GM06990 (cell line): ENCODE results near the gene PRR20G.

ENCODE experiments used
- DNase-seq: peaks from one replicate; pipeline ENCODE4 v3.0.0-alpha.2; 2011; ENCODE audit not compliant: insufficient read length; ENCODE audit errors: extremely low read depth
- H3K27me3 ChIP-seq: replicated peaks from 2 replicates; pipeline ENCODE4 v1.6.0; 2011; ENCODE audit warnings: low read length; ENCODE audit not compliant: control insufficient read depth, insufficient read depth
- H3K36me3 ChIP-seq: 2 replicates; pipeline ENCODE4 v1.5.1; 2011; ENCODE audit warnings: low read length; ENCODE audit not compliant: control insufficient read depth, insufficient read depth
- H3K4me3 ChIP-seq: replicated peaks from 2 replicates; pipeline ENCODE4 v1.5.1; 2011; ENCODE audit warnings: low read depth, mild to moderate bottlenecking, control low read depth, low read length
- TF ChIP-seq, protein P1 (sequence below): IDR thresholded peaks from 2 replicates; pipeline ENCODE4 v1.5.1; 2011; ENCODE audit warnings: low read length, control low read depth, mild to moderate bottlenecking, inconsistent platforms; ENCODE audit not compliant: insufficient read depth, poor library complexity, severe bottlenecking

PRR20G gene

DNA sequence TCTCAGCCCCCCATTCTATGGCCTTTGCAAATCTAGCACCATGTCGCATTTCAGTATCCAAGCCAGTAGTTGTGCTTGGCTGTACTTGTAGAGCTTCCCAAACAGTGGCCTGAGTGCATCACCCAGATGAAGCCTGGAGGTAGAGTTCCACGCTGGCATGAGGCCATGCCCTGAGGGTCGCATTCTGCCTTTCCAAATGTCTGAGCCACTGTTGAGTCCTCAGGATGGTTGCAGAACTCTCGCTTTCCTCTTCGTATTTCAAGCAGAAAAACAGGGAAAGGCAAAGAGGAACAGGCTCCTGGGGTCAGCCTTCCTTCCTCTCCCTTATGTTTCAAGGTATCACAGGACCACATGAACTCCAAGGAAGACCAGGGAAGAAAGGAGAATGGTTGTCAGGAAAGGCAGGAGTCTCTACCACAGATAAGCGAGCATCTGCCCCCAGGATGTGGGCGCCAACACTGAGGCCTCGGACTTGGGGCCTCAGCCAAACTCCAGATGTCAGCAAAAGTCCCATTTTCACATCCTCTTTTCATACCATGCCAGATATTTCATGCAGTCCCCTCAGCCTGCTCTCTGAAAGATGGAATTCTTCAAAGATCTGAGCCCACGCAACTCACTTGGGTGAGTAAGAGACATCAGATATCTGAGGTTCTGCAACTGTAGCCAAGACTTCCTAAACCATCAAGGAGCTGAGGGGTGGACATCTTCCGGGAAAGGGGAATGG lies 19.4 kb upstream of the PRR20G start:
- TF ChIP-seq, protein P1, sequence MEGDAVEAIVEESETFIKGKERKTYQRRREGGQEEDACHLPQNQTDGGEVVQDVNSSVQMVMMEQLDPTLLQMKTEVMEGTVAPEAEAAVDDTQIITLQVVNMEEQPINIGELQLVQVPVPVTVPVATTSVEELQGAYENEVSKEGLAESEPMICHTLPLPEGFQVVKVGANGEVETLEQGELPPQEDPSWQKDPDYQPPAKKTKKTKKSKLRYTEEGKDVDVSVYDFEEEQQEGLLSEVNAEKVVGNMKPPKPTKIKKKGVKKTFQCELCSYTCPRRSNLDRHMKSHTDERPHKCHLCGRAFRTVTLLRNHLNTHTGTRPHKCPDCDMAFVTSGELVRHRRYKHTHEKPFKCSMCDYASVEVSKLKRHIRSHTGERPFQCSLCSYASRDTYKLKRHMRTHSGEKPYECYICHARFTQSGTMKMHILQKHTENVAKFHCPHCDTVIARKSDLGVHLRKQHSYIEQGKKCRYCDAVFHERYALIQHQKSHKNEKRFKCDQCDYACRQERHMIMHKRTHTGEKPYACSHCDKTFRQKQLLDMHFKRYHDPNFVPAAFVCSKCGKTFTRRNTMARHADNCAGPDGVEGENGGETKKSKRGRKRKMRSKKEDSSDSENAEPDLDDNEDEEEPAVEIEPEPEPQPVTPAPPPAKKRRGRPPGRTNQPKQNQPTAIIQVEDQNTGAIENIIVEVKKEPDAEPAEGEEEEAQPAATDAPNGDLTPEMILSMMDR, result no peak

DNA sequence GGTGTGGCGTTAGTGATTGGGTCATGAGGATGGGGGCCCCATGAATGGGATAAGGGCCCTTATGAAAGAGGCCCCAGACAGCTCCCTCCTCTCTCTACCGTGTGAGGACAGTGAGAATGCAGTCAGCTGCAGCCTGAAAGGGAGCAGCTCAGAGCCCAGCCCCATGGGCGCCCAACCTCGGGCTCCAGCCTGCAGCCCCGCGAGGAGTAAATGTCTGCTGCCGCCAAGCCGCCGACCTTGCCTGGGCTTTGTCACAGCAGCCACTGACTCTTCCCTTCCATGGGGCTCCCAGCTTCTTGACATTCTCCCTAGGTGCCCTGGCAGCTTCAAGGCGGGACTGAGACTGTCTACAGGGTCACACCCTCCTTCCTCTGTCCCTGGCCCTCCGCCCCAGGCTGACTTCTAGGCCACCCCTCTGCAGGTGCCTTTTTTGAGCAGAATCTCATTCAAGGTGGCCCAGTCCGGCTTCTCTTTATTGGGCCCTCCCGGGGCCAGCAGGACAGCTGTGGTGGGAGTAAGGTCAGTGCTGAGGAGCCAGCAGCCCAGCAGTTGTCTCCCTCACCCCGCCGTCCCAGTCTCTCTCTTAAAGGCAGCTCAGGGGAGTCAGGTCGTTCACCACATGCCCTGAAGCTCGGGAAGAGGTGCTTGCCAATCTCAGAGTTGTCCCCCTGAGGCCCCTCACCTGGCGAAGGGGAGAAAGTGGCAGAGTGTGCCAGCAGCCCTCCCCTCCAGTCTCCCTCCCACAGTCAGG lies 18.7 kb upstream of the PRR20G start:
- Histone ChIP-seq H3K36me3 (no peaks in the 10 kb centered on the region), H3K4me3 (no peak overlapping the region), H3K27me3 (no peaks in the 10 kb centered on the region; the same call in 1 of the 2 replicates)
- TF ChIP-seq, protein P1, result no peak
- DNase-seq, result no peak

More for the DNA sequence above, 19.4 kb upstream of the PRR20G start:
- H3K27me3 ChIP-seq, result no peaks in the 10 kb centered on the region; the same call in 1 of the 2 replicates
- no peaks in the 10 kb centered on the region for H3K36me3 ChIP-seq
- no peak overlapping the region for H3K4me3 ChIP-seq
- DNase-seq, result no peak

DNA sequence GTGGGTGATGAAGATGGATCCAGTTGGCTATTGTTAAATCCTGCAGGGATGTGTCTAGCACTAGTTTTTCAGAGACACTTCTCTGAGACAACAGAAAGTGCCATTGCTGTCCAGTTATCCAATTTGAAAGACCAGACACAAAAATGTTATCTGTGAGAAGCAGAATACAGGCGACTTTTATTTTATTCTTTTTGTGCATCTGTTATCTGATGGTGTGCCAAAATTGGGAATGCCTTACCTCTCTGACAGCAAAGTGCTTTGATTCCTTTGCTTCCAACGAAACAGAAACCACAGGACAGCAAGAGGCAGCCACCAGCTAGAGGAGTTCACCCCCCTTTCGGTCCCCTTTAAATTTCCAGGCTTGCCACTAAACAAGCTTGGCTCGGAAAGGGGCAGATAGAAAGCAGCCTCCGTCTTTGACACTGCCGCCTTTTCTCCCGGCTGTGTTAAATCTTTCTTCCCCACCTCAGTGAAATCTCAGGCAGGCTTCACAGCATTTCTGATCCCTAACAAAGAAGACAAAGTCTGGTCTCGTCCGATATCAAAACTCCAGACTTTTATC lies 17.7 kb upstream of the PRR20G start:
- Histone ChIP-seq H3K4me3 (no peak overlapping the region), H3K36me3 (no peaks in the 10 kb centered on the region), H3K27me3 (no peaks in the 10 kb centered on the region; the same call in 1 of the 2 replicates)
- TF ChIP-seq, protein P1, result no peak
- DNase-seq, result no peak

DNA sequence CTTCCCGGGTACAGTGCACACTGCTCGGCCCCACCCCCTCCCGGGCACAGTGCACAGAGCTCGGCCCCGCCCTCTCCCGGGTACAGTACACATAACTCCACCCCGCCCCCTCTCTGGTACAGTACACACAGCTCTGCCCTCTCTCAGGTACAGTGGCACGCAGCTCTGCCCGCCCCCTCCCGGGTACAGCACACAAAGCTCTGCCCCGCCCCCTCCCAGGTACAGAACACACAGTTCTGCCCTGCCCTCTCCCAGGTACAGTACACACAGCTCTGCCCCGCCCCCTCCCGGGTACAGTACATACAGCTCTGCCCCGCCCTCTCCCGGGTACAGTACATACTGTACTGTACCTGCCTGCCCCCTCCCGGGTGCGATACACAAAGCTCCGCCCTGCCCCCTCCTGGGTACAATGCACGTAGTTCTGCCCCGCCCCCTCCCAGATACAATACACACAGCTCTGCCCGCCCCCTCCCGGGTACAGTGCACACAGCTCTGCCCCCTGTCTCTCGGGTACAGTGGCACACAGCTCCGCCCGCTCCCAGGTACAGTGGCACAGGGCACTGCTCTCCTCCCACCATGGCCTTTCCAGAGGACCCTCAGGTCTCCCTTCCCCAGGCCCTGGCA lies 16.4 kb upstream of the PRR20G start:
- no peak overlapping the region for H3K4me3 ChIP-seq

DNA sequence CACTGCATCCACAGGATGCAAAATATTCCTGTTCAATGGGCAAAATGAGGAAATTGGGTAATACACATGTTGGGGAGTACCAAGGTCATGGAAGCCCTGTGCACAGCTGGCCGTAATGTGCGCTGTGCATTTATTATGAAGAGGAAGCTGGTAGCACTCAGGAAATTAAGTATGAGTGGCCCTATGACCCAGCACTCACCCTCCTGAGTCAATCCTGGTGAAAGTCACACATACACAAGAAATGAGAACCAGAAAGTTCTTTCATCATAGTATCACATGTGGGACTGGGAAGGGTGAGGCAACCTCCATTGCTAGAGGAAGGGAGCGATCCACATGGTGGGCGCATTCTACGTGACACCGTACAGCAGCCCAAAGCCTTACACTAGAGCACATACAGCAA lies 11.4 kb upstream of the PRR20G start:
- Histone ChIP-seq H3K36me3 (no peaks in the 10 kb centered on the region), H3K4me3 (no peak overlapping the region), H3K27me3 (no peaks in the 10 kb centered on the region; the same call in 1 of the 2 replicates)
- no peak for DNase-seq
- TF ChIP-seq, protein P1, result no peak

More for the DNA sequence above, 16.4 kb upstream of the PRR20G start:
- TF ChIP-seq, protein P1, result no peak
- DNase-seq, result no peak
- Histone ChIP-seq H3K27me3 (no peaks in the 10 kb centered on the region; the same call in 1 of the 2 replicates), H3K36me3 (no peaks in the 10 kb centered on the region)
